ENCODE results near the gene SUFU. TPM values are rescaled to one million over a fixed set of nuclear protein-coding genes. Genes with fewer than 3 reads are reported as not detected.
"Not testable (repeated sequence)": the region's sequence is repeated elsewhere in the genome, so short reads cannot be mapped to it uniquely, and the experiment has no call there.

The SUFU gene
- 10 to 100 TPM; 27.3 to 30.3 (median 28.2) TPM for polyA plus RNA-seq (ENCODE audit: insufficient read length in 3 of 3)
- long read RNA-seq, donor 1, full-length matches to known transcripts, result 2 of 17 reads
- long read RNA-seq, donor 1, partial matches to known transcripts, result 15 of 17 reads
- long read RNA-seq, donor 1, other reads (novel, unspliced or antisense), result 0 of 17 reads
- long read RNA-seq, donor 2, full-length matches to known transcripts, result 1 of 1 reads
- long read RNA-seq, donor 2, partial matches to known transcripts, result 0 of 1 reads
- long read RNA-seq, donor 2, other reads (novel, unspliced or antisense), result 0 of 1 reads
- long read RNA-seq, donor 3, full-length matches to known transcripts, result 4 of 11 reads
- long read RNA-seq, donor 3, partial matches to known transcripts, result 7 of 11 reads
- long read RNA-seq, donor 3, other reads (novel, unspliced or antisense), result 0 of 11 reads
- long read RNA-seq, donor 4, full-length matches to known transcripts, result 2 of 2 reads
- long read RNA-seq, donor 4, partial matches to known transcripts, result 0 of 2 reads
- long read RNA-seq, donor 4, other reads (novel, unspliced or antisense), result 0 of 2 reads
- long read RNA-seq, donor 5, result 0 reads
- long read RNA-seq, donor 6, full-length matches to known transcripts, result 4 of 24 reads
- long read RNA-seq, donor 6, partial matches to known transcripts, result 20 of 24 reads
- long read RNA-seq, donor 6, other reads (novel, unspliced or antisense), result 0 of 24 reads
- long read RNA-seq, donor 7, full-length matches to known transcripts, result 3 of 3 reads
- long read RNA-seq, donor 7, partial matches to known transcripts, result 0 of 3 reads
- long read RNA-seq, donor 7, other reads (novel, unspliced or antisense), result 0 of 3 reads
- long read RNA-seq, donor 8, full-length matches to known transcripts, result 7 of 48 reads
- long read RNA-seq, donor 8, partial matches to known transcripts, result 41 of 48 reads
- long read RNA-seq, donor 8, other reads (novel, unspliced or antisense), result 0 of 48 reads
- long read RNA-seq, donor 9, full-length matches to known transcripts, result 6 of 6 reads
- long read RNA-seq, donor 9, partial matches to known transcripts, result 0 of 6 reads
- long read RNA-seq, donor 9, other reads (novel, unspliced or antisense), result 0 of 6 reads
- long read RNA-seq, donor 10, result 0 reads
- long read RNA-seq, donor 11, full-length matches to known transcripts, result 2 of 2 reads
- long read RNA-seq, donor 11, partial matches to known transcripts, result 0 of 2 reads
- long read RNA-seq, donor 11, other reads (novel, unspliced or antisense), result 0 of 2 reads
- long read RNA-seq, donor 12, full-length matches to known transcripts, result 2 of 2 reads
- long read RNA-seq, donor 12, partial matches to known transcripts, result 0 of 2 reads
- long read RNA-seq, donor 12, other reads (novel, unspliced or antisense), result 0 of 2 reads
- long read RNA-seq, donor 13, result 0 reads
- long read RNA-seq, donor 14, full-length matches to known transcripts, result 1 of 1 reads
- long read RNA-seq, donor 14, partial matches to known transcripts, result 0 of 1 reads
- long read RNA-seq, donor 14, other reads (novel, unspliced or antisense), result 0 of 1 reads
- long read RNA-seq, donor 15, full-length matches to known transcripts, result 2 of 12 reads
- long read RNA-seq, donor 15, partial matches to known transcripts, result 10 of 12 reads
- long read RNA-seq, donor 15, other reads (novel, unspliced or antisense), result 0 of 12 reads
- long read RNA-seq, donor 16, full-length matches to known transcripts, result 7 of 7 reads
- long read RNA-seq, donor 16, partial matches to known transcripts, result 0 of 7 reads
- long read RNA-seq, donor 16, other reads (novel, unspliced or antisense), result 0 of 7 reads

GRCh38 chr10:102503264-102504178 lies at the start of gene SUFU:
Gene SUFU (plus strand): TSS chr10:102503972. CDS start chr10:102504153, 181 bp downstream.
- peak; percentile 95 to 100 (median 99) for DNase-seq (ENCODE audit: extremely low read depth in 1 of 11, low read depth in 9 of 11, low spot score in 4 of 11)

GRCh38 chr10:102454662-102455487 lies 48.9 kb upstream of the SUFU start:
- DNase-seq (ENCODE audit: extremely low read depth in 1 of 11, low read depth in 9 of 11, low spot score in 4 of 11), result not testable (repeated sequence)

- DNase-seq (ENCODE audit: extremely low read depth in 1 of 11, low read depth in 9 of 11, low spot score in 4 of 11), result no peak
Observed at GRCh38 chr10:102455893-102456471, 47.8 kb upstream of the SUFU start.

- no peak for DNase-seq (ENCODE audit: extremely low read depth in 1 of 11, low read depth in 9 of 11, low spot score in 4 of 11)
Observed at GRCh38 chr10:102457591-102458150, 46.1 kb upstream of the SUFU start.

GRCh38 chr10:102458656-102459055 lies 45.1 kb upstream of the SUFU start:
- no peak for DNase-seq (ENCODE audit: extremely low read depth in 1 of 11, low read depth in 9 of 11, low spot score in 4 of 11)

- DNase-seq (ENCODE audit: extremely low read depth in 1 of 11, low read depth in 9 of 11, low spot score in 4 of 11), result peak in 1 of 11 donors; percentile 15
Observed at GRCh38 chr10:102460836-102461186, 43.0 kb upstream of the SUFU start.

GRCh38 chr10:102461187-102462054 lies 42.4 kb upstream of the SUFU start:
- DNase-seq (ENCODE audit: extremely low read depth in 1 of 11, low read depth in 9 of 11, low spot score in 4 of 11), result peak; percentile 62 to 91 (median 86)

GRCh38 chr10:102462512-102463054 lies 41.2 kb upstream of the SUFU start:
- DNase-seq (ENCODE audit: extremely low read depth in 1 of 11, low read depth in 9 of 11, low spot score in 4 of 11), result no peak

- no peak for DNase-seq (ENCODE audit: extremely low read depth in 1 of 11, low read depth in 9 of 11, low spot score in 4 of 11)
Observed at GRCh38 chr10:102463983-102464382, 39.8 kb upstream of the SUFU start.

GRCh38 chr10:102465466-102465865 lies 38.3 kb upstream of the SUFU start:
- no peak for DNase-seq (ENCODE audit: extremely low read depth in 1 of 11, low read depth in 9 of 11, low spot score in 4 of 11)

- DNase-seq (ENCODE audit: extremely low read depth in 1 of 11, low read depth in 9 of 11, low spot score in 4 of 11), result no peak
Observed at GRCh38 chr10:102467318-102467717, 36.5 kb upstream of the SUFU start.

- no peak for DNase-seq (ENCODE audit: extremely low read depth in 1 of 11, low read depth in 9 of 11, low spot score in 4 of 11)
Observed at GRCh38 chr10:102467971-102468438, 35.8 kb upstream of the SUFU start.

GRCh38 chr10:102468683-102469082 lies 35.1 kb upstream of the SUFU start:
- no peak for DNase-seq (ENCODE audit: extremely low read depth in 1 of 11, low read depth in 9 of 11, low spot score in 4 of 11)
